Left ventricle myocardium inferior (tissue), 1 donor: Measurements from ENCODE around the gene SLC39A8. TPM values are rescaled to one million over a fixed set of nuclear protein-coding genes. Genes with fewer than 3 reads are reported as not detected.
"Not testable (repeated sequence)": the region's sequence is repeated elsewhere in the genome, so short reads cannot be mapped to it uniquely, and the experiment has no call there.

ENCODE experiments used
- DNase-seq: peaks from one replicate; pipeline ENCODE4 v3.0.0-alpha.2; 2020
- H3K27ac ChIP-seq: fragments of 200-600 bp; replicated peaks from 2 replicates; pipeline ENCODE4 v1.8.0; 2021
- H3K27me3 ChIP-seq: fragments of 200-600 bp; 2 replicates; pipeline ENCODE4 v1.8.0; 2021; ENCODE audit warnings: low read depth
- H3K36me3 ChIP-seq: fragments of 200-600 bp; 2 replicates; pipeline ENCODE4 v1.8.0; 2021
- H3K4me1 ChIP-seq: fragments of 200-600 bp; 2 replicates; pipeline ENCODE4 v1.8.0; 2021
- H3K4me3 ChIP-seq: fragments of 200-600 bp; 2 replicates; pipeline ENCODE4 v1.8.0; 2021; ENCODE audit warnings: mild to moderate bottlenecking, moderate library complexity
- H3K9me3 ChIP-seq: fragments of 200-600 bp; replicated peaks from 2 replicates; pipeline ENCODE4 v1.8.0; 2021
- intact Hi-C: fragments of 100-400 bp; cut with micrococcal nuclease; formaldehyde crosslinking; loops from one replicate; pipeline ENCODE4 v1.11.0; 2022
- total RNA-seq: library from RNA; stranded (reverse); fragmentation: NEBNext Ultra II Directional; extraction: Animal tissue kit (Norgen Biotek cat#: 25700); gene quantifications from one replicate; pipeline ENCODE4 v1.2.1, GENCODE V29; 2021
- TF ChIP-seq, protein P1 (sequence below): fragments of 200-600 bp; IDR thresholded peaks from 2 replicates; pipeline ENCODE4 v1.8.0; 2021; ENCODE audit warnings: antibody characterized with exemption, mild to moderate bottlenecking, borderline replicate concordance
- donor health status: DM: no; HTN: yes; CAD: no; lungs with severe emphysema.

SLC39A8 gene
- total RNA-seq, 1 donor from 2014 or later = 3.5 TPM

DNA sequence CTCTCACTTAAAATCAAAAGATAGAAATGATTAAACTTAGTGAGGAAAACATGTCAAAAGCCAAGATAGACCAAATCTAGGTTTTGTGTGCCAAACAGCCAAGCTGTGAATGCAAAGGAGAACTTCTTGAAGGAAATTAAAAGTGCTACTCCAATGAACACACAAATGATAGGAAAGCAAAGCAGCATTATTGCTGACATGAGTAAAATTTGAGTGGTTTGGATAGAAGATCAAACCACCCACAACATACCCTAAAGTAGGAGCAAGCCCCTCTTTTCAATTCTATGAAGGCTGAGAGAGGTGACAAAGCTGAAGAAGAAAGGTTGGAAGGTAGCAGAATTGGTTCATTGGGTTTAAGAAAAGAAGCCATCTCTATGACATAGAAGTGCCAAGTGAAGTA, 56.8 kb downstream of the SLC39A8 start:
- H3K27ac ChIP-seq = no peak overlapping the region
- DNase-seq = no peak
- H3K27me3 ChIP-seq = no peaks in the 10 kb centered on the region
- TF ChIP-seq, protein P1, sequence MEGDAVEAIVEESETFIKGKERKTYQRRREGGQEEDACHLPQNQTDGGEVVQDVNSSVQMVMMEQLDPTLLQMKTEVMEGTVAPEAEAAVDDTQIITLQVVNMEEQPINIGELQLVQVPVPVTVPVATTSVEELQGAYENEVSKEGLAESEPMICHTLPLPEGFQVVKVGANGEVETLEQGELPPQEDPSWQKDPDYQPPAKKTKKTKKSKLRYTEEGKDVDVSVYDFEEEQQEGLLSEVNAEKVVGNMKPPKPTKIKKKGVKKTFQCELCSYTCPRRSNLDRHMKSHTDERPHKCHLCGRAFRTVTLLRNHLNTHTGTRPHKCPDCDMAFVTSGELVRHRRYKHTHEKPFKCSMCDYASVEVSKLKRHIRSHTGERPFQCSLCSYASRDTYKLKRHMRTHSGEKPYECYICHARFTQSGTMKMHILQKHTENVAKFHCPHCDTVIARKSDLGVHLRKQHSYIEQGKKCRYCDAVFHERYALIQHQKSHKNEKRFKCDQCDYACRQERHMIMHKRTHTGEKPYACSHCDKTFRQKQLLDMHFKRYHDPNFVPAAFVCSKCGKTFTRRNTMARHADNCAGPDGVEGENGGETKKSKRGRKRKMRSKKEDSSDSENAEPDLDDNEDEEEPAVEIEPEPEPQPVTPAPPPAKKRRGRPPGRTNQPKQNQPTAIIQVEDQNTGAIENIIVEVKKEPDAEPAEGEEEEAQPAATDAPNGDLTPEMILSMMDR = no peak
- H3K36me3 ChIP-seq = no peaks in the 10 kb centered on the region
- H3K4me3 ChIP-seq = no peak overlapping the region
- peaks cover 9% of the 10 kb centered on the region for H3K9me3 ChIP-seq
- intact Hi-C loops = no loop called here
- H3K4me1 ChIP-seq = no peaks in the 10 kb centered on the region

DNA sequence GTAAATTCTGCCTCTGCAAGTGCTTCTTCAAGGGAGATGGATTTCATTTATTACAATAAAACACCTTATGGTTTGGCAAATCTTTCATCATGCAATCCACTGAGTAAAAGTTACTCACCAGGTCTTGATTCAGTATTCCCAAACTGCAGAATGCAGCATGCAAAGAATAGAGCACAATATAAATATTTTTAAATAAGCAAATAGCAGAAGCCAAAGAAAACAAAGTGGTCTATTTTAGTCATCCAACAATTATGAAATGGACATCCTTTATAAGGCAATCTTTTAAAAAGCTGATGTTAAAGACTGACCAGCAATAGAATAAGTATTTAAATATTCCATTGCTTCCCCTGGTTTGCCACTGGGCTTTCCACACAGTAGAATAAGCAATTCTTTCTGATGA, 59.5 kb downstream of the SLC39A8 start:
- H3K9me3 ChIP-seq = peaks cover 9% of the 10 kb centered on the region
- no peak overlapping the region for H3K4me3 ChIP-seq
- no peak overlapping the region for H3K27ac ChIP-seq
- TF ChIP-seq, protein P1 = no peak
- DNase-seq = no peak
- H3K27me3 ChIP-seq = no peaks in the 10 kb centered on the region
- intact Hi-C loops = no loop called here
- H3K4me1 ChIP-seq = no peaks in the 10 kb centered on the region
- H3K36me3 ChIP-seq = no peaks in the 10 kb centered on the region

DNA sequence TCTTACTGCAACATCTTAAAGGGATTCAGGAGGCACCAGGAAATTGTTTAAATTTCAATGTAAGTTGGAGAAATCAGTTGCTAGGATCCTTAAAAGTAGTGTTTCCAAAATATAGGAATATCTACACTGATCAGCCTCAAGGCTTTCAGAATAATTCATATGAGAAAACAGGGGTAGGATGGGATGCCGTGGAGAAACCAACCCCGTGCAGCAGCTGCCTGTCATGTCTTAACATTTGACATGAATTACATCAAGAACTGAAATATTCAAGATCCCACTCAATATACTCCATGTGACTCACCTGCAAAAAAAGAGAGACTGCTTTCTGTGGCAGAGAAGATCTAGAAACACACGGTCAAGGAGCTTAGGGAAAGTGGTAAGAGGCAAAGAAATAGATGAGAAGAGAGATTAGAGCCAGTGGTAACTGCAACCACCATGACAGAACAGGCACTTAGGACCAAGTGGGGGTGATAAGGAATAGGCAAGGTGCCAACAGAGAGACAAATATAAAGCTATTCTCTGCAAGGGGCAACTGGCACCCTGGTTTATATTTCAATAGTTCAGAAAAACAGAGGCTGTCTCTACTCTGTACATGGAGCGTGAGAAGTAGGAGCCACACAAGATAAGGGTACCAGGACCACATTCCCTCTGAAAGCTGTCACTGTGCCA, 64.0 kb downstream of the SLC39A8 start:
- DNase-seq = no peak
- H3K9me3 ChIP-seq = no peaks in the 10 kb centered on the region
- no peaks in the 10 kb centered on the region for H3K36me3 ChIP-seq
- no peaks in the 10 kb centered on the region for H3K27me3 ChIP-seq
- H3K4me1 ChIP-seq = no peaks in the 10 kb centered on the region
- intact Hi-C loops = no loop called here
- TF ChIP-seq, protein P1 = no peak
- H3K27ac ChIP-seq = no peak overlapping the region
- no peak overlapping the region for H3K4me3 ChIP-seq

DNA sequence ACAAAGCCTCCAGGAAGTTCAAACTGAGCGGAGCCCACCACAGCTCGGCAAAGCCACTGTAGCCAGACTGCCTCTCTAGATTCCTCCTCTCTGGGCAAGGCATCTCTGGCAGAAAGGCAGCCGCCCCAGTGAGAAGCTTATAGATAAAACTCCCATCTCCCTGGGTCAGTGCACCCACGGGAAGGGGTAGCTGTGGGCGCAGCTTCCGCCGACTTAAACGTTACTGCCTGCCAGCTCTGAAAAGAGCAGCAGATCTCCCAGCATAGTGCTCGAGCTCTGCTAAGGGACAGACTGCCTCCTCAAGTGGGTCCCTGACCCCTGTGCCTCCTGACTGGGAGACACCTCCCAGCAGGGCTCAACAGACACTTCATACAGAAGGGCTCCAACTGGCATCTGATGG, 72.0 kb downstream of the SLC39A8 start:
- H3K36me3 ChIP-seq, H3K27me3 ChIP-seq, H3K4me1 ChIP-seq, H3K4me3 ChIP-seq, DNase-seq, H3K27ac ChIP-seq, intact Hi-C loops: not testable (repeated sequence)
- H3K9me3 ChIP-seq = peaks cover 11% of the 10 kb centered on the region

DNA sequence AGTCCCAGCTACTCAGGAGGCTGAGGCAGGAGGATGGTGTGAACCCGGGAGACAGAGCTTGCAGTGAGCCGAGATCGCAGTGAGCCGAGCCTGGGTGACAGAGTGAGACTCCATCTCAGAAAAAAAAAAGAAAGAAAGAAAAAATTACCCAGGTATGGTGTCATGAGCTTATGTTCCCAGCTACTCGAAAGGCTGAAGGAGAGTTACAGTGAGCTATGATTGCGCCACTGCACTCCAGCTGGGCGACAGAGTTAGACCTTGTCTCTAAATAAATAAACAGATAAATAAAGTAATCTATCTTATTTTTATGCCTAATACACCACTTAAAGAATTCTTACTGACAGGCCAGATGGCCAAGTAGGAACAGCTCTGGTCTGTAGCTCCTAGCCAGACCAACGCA, 73.0 kb downstream of the SLC39A8 start:
- Histone ChIP-seq H3K4me3 (no peak overlapping the region), H3K36me3 (no peaks in the 10 kb centered on the region), H3K27ac (no peak overlapping the region), H3K4me1 (no peaks in the 10 kb centered on the region), H3K27me3 (no peaks in the 10 kb centered on the region), H3K9me3 (peaks cover 11% of the 10 kb centered on the region)
- TF ChIP-seq, protein P1 = no peak
- intact Hi-C loops = no loop called here
- no peak for DNase-seq

DNA sequence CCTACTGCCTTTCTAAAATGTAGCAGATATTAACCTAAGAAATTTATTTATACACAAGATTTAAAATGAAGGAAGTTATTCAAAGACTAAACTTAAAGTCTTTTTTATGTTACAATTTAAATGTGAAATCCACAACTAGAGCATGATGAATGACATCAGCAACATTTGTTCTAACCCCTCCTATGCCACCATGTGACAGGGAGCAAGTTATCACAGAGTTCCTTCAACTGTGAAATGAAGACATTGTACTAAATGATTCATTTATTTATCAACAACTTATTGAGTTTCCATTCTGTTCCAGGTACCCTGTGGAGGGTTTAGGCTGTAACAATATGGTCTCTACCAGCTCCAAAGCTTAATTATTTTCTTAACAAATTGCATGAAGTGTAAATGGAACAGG, 76.9 kb downstream of the SLC39A8 start:
- Histone ChIP-seq H3K36me3 (no peaks in the 10 kb centered on the region), H3K9me3 (no peaks in the 10 kb centered on the region), H3K27me3 (no peaks in the 10 kb centered on the region), H3K4me3 (no peak overlapping the region), H3K4me1 (no peaks in the 10 kb centered on the region), H3K27ac (no peak overlapping the region)
- TF ChIP-seq, protein P1 = no peak
- no peak for DNase-seq
- intact Hi-C loops = no loop called here
